ENCODE measurements around the gene GUCY1A1.
"Not testable (repeated sequence)": the region's sequence is repeated elsewhere in the genome, so short reads cannot be mapped to it uniquely, and the experiment has no call there.

Gene GUCY1A1

GRCh38 chr4:155632310-155632840 is 34.3 kb upstream of the GUCY1A1 start:
- Histone ChIP-seq H3K4me1 (peaks cover 2 to 19% (median 6%) of the 10 kb centered on the region in 10 experiments; a peak in 17 of 20 replicates), H3K27ac (no peak overlapping the region), H4K20me1 (no peaks in the 10 kb centered on the region), H3K9ac (no peak overlapping the region), H3K4me2 (no peak overlapping the region), H3K27me3 (peaks cover 0 to 11% (median 0%) of the 10 kb centered on the region in 11 experiments; a peak in 1 of 22 replicates), H3K36me3 (no peaks in the 10 kb centered on the region), H3K4me3 (no peak overlapping the region), H3K9me3 (replicated peaks in 1 of 11) (peaks cover 0 to 31% (median 19%) of the 10 kb centered on the region in 11 experiments; a peak in 16 of 22 replicates)
- no peak for TF ChIP-seq Cebpa-rat (IDR thresholded peaks at IDR 0.05)

- Histone ChIP-seq H4K20me1 (peaks cover 0 to 4% (median 0%) of the 10 kb centered on the region in 11 experiments; a peak in 1 of 22 replicates), H3K4me2 (peak overlapping the region; percentile 78 to 97 (median 91)), H3K36me3 (no peaks in the 10 kb centered on the region), H3K9me3 (replicated peaks in 1 of 11) (peaks cover 0 to 31% (median 19%) of the 10 kb centered on the region in 11 experiments; a peak in 16 of 22 replicates), H3K4me3 (peak overlapping the region in 5 of 10 experiments; percentile 7 to 51 (median 40); a peak in 4 of 20 replicates), H3K9ac (peak overlapping the region in 6 of 11 experiments; percentile 38 to 63 (median 60); a peak in 7 of 22 replicates), H3K4me1 (peaks cover 38 to 57% (median 42%) of the 10 kb centered on the region in 10 experiments), H3K27me3 (peaks cover 0 to 11% (median 0%) of the 10 kb centered on the region in 11 experiments; a peak in 1 of 22 replicates), H3K27ac (peak overlapping the region in 9 of 11 experiments; percentile 57 to 79 (median 72); a peak in 16 of 22 replicates)
- TF ChIP-seq Cebpa-rat (IDR thresholded peaks at IDR 0.05): no peak
Observed at GRCh38 chr4:155638195-155638965, 28.3 kb upstream of the GUCY1A1 start.

GRCh38 chr4:155639704-155640523 is 26.7 kb upstream of the GUCY1A1 start:
- Histone ChIP-seq H3K4me2 (peak overlapping the region; percentile 78 to 95 (median 89)), H3K9ac (peak overlapping the region; percentile 38 to 73 (median 60); a peak in 17 of 22 replicates)
- peak in 4 of 11 experiments; percentile 20 to 44 (median 32); a peak in 3 of 22 replicates for TF ChIP-seq Cebpa-rat (IDR thresholded peaks at IDR 0.05)

GRCh38 chr4:155640751-155641150 is 25.9 kb upstream of the GUCY1A1 start:
- H3K4me1 ChIP-seq: peaks cover 38 to 56% (median 44%) of the 10 kb centered on the region in 10 experiments
- peak overlapping the region in 8 of 11 experiments; percentile 64 to 79 (median 72); a peak in 12 of 22 replicates for H3K27ac ChIP-seq
- no peaks in the 10 kb centered on the region for H3K36me3 ChIP-seq
- peaks cover 0 to 5% (median 0%) of the 10 kb centered on the region in 11 experiments; a peak in 1 of 22 replicates for H3K27me3 ChIP-seq
- peak overlapping the region in 3 of 11 experiments; percentile 61 to 73 (median 68); a peak in 2 of 22 replicates for H3K9ac ChIP-seq
- H3K4me2 ChIP-seq: peak overlapping the region; percentile 78 to 95 (median 89); a peak in 21 of 22 replicates
- peaks cover 0 to 4% (median 0%) of the 10 kb centered on the region in 11 experiments; a peak in 1 of 22 replicates for H4K20me1 ChIP-seq
- H3K9me3 ChIP-seq (replicated peaks in 1 of 11): peaks cover 0 to 11% (median 4%) of the 10 kb centered on the region in 11 experiments; a peak in 13 of 22 replicates
- TF ChIP-seq Cebpa-rat (IDR thresholded peaks at IDR 0.05): no peak
- no peak overlapping the region for H3K4me3 ChIP-seq

More at GRCh38 chr4:155639704-155640523, 26.7 kb upstream of the GUCY1A1 start:
- Histone ChIP-seq H4K20me1 (peaks cover 0 to 4% (median 0%) of the 10 kb centered on the region in 11 experiments; a peak in 1 of 22 replicates), H3K9me3 (replicated peaks in 1 of 11) (peaks cover 0 to 19% (median 11%) of the 10 kb centered on the region in 11 experiments; a peak in 14 of 22 replicates), H3K36me3 (no peaks in the 10 kb centered on the region), H3K4me1 (peaks cover 38 to 57% (median 44%) of the 10 kb centered on the region in 10 experiments), H3K4me3 (peak overlapping the region in 8 of 10 experiments; percentile 13 to 55 (median 44); a peak in 11 of 20 replicates), H3K27ac (peak overlapping the region; percentile 25 to 79 (median 69); a peak in 20 of 22 replicates), H3K27me3 (peaks cover 0 to 11% (median 0%) of the 10 kb centered on the region in 11 experiments; a peak in 1 of 22 replicates)

GRCh38 chr4:155643087-155643486 is 23.6 kb upstream of the GUCY1A1 start:
- H3K4me1 ChIP-seq: peaks cover 25 to 39% (median 30%) of the 10 kb centered on the region in 10 experiments
- H3K4me2 ChIP-seq: no peak overlapping the region
- H3K27ac ChIP-seq: no peak overlapping the region
- no peaks in the 10 kb centered on the region for H3K27me3 ChIP-seq
- TF ChIP-seq Cebpa-rat (IDR thresholded peaks at IDR 0.05): no peak
- H4K20me1 ChIP-seq: peaks cover 0 to 4% (median 0%) of the 10 kb centered on the region in 11 experiments; a peak in 1 of 22 replicates
- H3K36me3 ChIP-seq: no peaks in the 10 kb centered on the region
- H3K9ac ChIP-seq: no peak overlapping the region
- no peak overlapping the region for H3K4me3 ChIP-seq
- H3K9me3 ChIP-seq (replicated peaks in 1 of 11): no peaks in the 10 kb centered on the region

GRCh38 chr4:155646001-155646400 is 20.6 kb upstream of the GUCY1A1 start:
- Histone ChIP-seq H3K9me3 (replicated peaks in 1 of 11) (peaks cover 0 to 4% (median 0%) of the 10 kb centered on the region in 11 experiments; a peak in 2 of 22 replicates), H3K27me3 (no peaks in the 10 kb centered on the region), H3K4me2 (no peak overlapping the region), H3K4me3 (no peak overlapping the region), H3K4me1 (peaks cover 0 to 13% (median 3%) of the 10 kb centered on the region in 10 experiments; a peak in 12 of 20 replicates), H3K27ac (no peak overlapping the region), H3K36me3 (no peaks in the 10 kb centered on the region), H3K9ac (no peak overlapping the region), H4K20me1 (no peaks in the 10 kb centered on the region)
- no peak for TF ChIP-seq Cebpa-rat (IDR thresholded peaks at IDR 0.05)

- not testable (repeated sequence) for H3K4me1 ChIP-seq; H4K20me1 ChIP-seq; H3K27me3 ChIP-seq; H3K9ac ChIP-seq; H3K27ac ChIP-seq; H3K9me3 ChIP-seq (replicated peaks in 1 of 11); H3K36me3 ChIP-seq; H3K4me3 ChIP-seq; H3K4me2 ChIP-seq
Observed at GRCh38 chr4:155650785-155651184, 15.9 kb upstream of the GUCY1A1 start.

- H3K9ac ChIP-seq: no peak overlapping the region
- no peak overlapping the region for H3K27ac ChIP-seq
- H3K4me2 ChIP-seq: no peak overlapping the region
- H4K20me1 ChIP-seq: no peaks in the 10 kb centered on the region
- 0 out of 20 replicates have a peak, but pooled peaks cover 0 to 6% (median 0%) of the 10 kb centered on the region in 10 experiments for H3K4me1 ChIP-seq
- no peak for TF ChIP-seq Cebpa-rat (IDR thresholded peaks at IDR 0.05)
- no peaks in the 10 kb centered on the region for H3K27me3 ChIP-seq
- H3K36me3 ChIP-seq: no peaks in the 10 kb centered on the region
- no peak overlapping the region for H3K4me3 ChIP-seq
- H3K9me3 ChIP-seq (replicated peaks in 1 of 11): peaks cover 0 to 14% (median 4%) of the 10 kb centered on the region in 11 experiments; a peak in 10 of 22 replicates
Observed at GRCh38 chr4:155653052-155653451, 13.6 kb upstream of the GUCY1A1 start.
